Epithelial cell of esophagus (primary cell): Measurements from ENCODE around the gene MCL1.
A peak's percentile ranks its signal among the peaks of the same experiment; 100 is the strongest.

Source experiments
- DNase-seq: peaks from one replicate; pipeline ENCODE4 v3.0.0; 2010; ENCODE audit warnings: low read depth
- H3K4me3 ChIP-seq: 2 replicates; pipeline ENCODE4 v1.5.1; 2011; ENCODE audit warnings: mild to moderate bottlenecking, low read length, control low read depth
- CTCF ChIP-seq: IDR thresholded peaks from 2 replicates; pipeline ENCODE4 v1.5.1; 2011; ENCODE audit warnings: low read depth, mild to moderate bottlenecking, low read length, control low read depth, inconsistent platforms; ENCODE audit not compliant: insufficient read depth; ENCODE audit errors: missing control alignments

Gene MCL1

GRCh38 chr1:150621497-150622302 lies 42.3 kb upstream of the MCL1 start:
- peak; percentile 66 for DNase-seq
- no peak overlapping the region for H3K4me3 ChIP-seq
- TF ChIP-seq CTCF = peak; percentile 52

- no peak for DNase-seq
- no peak overlapping the region for H3K4me3 ChIP-seq
- TF ChIP-seq CTCF = no peak
Measured at GRCh38 chr1:150620919-150621318, 41.5 kb upstream of the MCL1 start.

GRCh38 chr1:150619576-150620509 lies 40.4 kb upstream of the MCL1 start:
- no peak overlapping the region for H3K4me3 ChIP-seq

GRCh38 chr1:150615346-150616201 lies 36.2 kb upstream of the MCL1 start:
- TF ChIP-seq CTCF = no peak

More at GRCh38 chr1:150619576-150620509, 40.4 kb upstream of the MCL1 start:
- peak; percentile 84 for DNase-seq
- TF ChIP-seq CTCF = peak; percentile 57

GRCh38 chr1:150613061-150613920 lies 33.9 kb upstream of the MCL1 start:
- TF ChIP-seq CTCF = no peak
- DNase-seq = peak; percentile 85
- H3K4me3 ChIP-seq = no peak overlapping the region

More at GRCh38 chr1:150615346-150616201, 36.2 kb upstream of the MCL1 start:
- H3K4me3 ChIP-seq = no peak overlapping the region
- DNase-seq = no peak

- TF ChIP-seq CTCF = no peak
- no peak overlapping the region for H3K4me3 ChIP-seq
- no peak for DNase-seq
Measured at GRCh38 chr1:150612014-150612345, 32.6 kb upstream of the MCL1 start.
